Measurements from ENCODE around the gene MYL6B.
"Not testable (repeated sequence)": the region's sequence is repeated elsewhere in the genome, so short reads cannot be mapped to it uniquely, and the experiment has no call there.

The MYL6B gene

DNA sequence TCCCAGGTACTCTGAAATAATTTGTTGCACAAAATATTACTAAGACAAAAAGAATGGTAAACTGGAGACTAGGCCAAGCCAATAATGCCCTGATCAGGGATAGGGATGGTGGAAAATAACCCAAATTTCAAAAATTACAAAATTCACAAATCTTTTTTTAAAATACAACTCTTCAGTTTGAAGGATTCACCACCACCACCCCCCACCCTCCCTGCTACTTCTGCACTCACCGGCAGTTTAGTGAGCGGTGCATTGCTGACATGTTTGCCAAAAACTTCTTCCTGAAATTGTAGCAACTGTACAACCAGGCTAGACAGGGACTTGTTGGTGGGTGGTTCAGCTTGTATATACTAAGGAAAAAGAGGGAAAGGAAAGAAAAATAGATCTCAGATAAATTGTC, 34.6 kb downstream of the MYL6B start:
- no peak for DNase-seq

DNA sequence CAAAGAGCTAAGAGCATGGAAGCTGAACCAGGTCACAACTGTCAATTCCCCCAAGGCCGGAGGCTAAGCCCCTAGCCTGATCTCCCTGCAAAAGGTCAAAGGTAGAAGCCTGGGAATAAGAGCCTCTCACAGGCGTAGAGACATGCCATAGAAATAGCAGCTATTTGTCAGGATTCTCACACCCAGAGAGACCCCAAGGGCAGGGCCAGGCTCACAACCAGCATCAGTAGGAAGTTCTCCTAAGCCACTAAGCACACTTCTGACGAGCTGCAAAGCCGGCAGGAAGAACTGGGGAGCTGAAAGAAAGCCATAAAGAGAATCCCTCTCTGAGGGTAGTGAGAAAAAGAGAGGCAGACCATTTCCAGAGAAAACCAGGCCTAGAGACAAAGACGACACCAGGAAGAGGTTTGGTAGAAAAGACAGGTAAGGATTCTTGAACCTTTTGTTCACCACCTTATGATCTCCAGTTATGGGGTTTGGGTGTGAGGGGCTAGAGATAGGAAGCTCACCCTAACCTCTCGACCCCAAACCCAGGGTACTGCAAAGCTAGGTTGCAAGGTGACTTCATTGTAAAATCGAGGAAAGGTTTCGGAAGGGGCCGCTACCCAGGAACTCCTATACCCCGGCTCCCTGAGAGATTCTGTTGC, 35.9 kb downstream of the MYL6B start:
- DNase-seq, result no peak

DNA sequence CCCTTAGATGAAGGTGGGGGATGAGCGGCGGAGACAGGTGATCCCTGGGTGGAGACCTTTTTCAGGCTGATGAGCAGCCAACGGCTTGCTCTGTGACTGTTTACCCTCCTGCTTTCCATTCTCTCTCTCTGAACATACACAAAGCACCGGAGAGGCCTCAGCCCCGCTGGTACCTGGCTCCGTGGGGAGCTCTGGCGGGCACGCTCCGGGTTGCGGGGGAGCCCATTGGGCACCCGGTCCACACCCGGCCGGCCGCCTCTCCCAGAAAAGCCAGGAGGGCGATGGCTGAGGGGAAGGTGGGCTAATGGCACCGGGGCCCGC, 36.4 kb downstream of the MYL6B start:
- no peak for DNase-seq

DNA sequence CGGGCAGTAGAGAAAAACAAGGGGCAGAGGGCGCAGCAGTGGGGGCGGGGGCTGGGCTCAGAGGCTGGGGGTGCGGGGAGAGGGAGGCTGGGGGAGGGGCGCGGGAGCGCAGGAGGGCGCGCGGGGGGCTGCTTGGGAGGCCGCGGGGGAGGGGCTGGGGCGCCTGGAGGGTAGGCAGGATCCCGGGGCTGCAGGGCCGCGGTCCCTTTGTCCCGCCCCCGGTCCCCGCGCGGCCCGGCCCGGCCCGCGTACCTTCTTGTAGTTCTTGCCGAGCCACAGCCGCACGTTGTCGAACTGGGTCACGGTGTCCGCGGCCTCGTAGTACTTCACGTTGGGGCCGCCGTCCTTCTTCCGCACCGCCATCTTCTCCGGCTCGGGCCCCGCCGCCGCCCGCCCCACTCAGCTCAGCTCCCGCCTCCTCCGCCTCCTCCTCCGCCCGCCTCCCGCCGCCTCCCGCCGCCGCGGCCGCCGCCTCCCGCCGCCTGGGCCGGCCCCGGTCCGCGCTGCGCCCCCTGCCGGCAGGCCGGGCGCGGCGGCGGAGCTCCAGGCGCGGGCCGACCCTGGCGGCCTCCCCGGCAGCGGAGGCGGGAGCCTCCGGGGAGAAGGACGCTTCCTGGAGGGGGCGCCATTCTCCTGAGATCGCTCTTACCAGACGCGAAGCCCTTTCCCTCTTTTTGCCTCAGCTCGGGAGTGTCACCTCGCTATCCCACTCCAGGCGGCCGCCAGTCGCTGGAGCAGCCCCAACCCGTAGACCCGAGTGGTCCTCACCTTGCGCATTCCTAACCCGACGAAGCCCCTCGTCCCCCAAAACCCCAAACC, 36.9 kb downstream of the MYL6B start, which contains the start of gene SMARCC2:
Gene SMARCC2, minus strand, starts transcription at position 385 of the 819 bp plus-strand sequence. Its CDS starts 22 bp downstream, at position 363.
- peak; percentile 75 for DNase-seq

DNA sequence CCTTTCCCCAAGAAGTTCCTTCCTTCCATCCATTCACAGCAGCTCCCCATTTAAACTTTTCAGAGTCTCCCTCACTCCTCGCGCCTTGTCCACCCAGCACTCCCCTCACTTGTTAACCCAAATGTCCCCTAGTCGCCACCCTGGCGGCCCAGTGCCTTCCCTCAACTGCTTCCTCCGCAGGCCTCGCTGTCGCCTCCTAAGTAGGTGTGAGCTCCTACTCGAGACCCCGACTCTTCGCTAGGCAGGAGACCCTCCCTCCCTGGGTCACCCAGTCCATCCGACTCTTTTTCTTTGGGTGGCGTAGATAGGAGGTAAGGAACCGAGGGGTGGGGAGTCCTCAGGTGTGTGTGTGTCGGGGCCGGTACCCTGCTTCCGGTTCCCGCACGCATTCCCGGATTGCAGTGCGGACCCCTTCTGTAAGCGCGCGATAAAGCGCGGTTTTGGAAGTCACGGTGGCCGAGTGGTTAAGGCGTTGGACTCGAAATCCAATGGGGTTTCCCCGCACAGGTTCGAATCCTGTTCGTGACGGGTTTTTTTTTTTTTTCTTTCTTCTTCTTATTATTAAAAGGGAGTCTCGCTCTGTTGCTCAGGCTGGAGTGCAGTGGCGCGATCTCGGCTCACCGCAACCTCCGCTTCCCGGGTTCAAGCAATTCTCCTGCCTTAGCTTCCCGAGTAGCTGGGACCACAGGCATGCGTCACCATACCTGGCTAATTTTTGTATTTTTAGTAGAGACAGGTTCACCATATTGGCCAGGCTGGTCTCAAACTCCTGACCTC, 37.7 kb downstream of the MYL6B start:
- peak; percentile 86 for DNase-seq

DNA sequence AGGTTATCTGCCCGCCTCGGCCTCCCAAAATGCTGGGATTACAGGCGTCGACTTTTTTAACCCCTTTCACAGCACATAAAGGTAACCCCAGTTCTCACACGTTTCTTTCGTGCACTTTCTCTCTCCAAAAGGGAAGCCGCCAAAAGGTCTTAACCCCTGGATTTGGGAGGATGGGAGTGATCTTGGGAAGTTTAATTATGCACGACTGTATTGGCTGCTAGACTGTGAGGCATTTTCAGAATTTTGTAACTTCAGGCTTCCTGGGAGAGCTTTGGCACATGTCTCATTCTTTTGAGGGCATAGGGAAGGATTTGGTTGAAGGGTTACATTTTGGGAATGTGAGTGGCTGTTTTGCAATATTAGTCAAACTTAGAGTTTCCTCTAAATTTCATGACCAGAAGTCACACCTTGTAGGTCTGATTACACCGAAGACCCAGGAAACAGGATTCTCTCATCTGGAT, 38.3 kb downstream of the MYL6B start:
- no peak for DNase-seq

DNA sequence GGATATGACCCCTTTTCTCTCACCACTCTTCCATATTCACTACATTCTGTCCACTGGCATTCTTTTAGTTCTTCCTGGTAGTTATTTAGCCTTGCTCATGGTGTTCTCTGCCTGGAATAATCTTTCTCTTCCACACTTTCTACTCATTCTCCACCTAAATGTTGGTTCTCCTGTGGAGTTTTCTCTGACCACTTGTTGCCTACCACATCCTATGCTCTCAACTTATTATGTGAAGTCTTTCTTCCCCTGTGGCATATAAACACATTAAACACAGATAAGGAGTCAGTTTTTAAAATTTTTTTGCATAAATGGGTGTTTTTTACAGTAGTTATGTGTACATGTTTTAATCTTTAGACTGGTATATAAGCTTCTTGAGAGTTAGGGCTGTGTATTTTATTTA, 40.2 kb downstream of the MYL6B start:
- no peak for DNase-seq

DNA sequence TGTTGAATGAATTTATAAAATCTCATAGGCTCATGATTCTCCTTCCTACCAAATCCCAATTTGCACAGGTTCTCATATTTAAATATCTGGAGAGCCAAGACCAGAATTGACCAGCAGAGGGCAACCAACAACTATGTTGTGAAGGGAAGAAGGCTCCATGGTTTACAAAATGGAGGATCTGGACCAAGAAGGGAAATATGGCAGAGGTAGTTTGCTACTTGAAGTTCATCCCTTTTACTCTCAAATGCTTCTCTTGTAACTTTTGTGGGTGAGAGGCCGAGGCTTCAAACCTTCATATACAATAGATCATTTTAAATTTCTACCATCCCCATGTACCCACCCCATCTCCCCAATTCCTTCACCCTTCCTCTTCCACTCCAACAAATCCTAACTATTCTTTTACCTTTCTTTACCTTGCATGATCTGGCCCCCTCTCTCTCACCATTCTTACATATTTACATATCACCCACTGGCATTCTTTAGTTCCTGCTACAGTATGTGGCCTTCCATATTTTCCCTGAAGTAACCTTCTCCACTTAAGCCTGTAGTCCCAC, 40.7 kb downstream of the MYL6B start:
- DNase-seq, result peak; percentile 92

DNA sequence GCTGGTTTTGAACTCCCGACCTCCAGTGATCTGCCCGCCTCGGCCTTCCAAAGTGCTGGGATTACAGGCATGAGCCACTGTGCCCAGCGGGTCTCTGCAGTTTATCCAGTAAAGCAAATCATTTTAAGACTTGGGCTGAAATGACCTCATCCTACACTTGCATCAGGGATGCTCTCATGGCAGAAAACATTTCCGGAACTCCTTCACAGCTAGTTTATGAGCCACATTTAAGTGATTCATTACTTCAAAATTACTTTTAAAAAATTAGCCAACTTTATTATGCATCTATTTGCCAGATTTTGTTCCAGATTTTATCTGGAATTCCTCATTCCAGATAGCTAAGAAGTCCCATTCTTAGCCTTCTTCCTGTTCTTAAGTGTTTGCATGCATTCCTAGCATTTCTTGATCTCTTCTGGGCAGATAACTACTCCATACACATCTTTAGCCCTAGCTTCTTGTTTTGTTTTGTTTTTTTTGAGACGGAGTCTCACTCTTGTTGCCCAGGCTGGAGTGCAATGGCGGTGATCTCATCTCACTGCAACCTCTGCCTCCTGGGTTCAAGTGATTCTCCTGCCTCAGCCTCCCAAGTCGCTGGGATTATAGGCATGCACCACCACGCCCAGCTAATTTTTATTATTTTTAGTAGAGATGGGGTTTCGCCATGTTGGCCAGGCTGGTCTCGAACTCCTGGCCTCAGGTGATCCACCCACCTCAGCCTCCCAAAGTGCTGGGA, 44.6 kb downstream of the MYL6B start:
- not testable (repeated sequence) for DNase-seq

DNA sequence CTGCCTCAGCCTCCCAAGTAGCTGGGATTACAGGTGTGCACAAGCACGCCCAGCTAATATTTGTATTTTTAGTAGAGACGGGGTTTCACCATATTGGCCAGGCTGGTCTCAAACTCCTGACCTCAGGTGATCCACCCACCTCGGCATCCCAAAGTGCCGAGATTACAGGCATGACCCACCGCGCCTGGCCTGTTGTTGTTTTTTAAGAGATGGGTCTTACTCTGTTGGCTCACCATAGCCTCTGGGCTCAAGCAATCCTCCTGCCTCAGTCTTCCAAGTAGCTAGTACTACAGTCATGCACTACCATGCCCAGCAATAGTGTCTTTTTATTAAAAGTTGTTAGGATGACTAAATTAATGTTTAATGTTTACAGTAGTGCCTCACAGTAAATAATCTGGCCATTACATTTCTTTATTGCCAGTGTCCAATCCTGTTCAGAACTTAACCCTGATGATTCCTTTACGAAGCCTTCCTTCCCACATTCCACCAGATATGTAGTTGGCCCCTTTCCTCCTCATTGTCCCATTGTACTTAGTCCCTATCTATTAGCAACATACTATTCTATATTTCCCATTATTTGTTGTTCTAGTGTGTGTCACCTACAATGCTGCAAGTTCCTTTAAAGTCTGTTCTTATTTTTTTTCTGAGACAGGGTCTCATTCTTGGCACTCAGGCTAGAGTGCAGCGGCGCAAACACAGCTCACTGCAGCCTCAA, 45.7 kb downstream of the MYL6B start:
- DNase-seq, result no peak

DNA sequence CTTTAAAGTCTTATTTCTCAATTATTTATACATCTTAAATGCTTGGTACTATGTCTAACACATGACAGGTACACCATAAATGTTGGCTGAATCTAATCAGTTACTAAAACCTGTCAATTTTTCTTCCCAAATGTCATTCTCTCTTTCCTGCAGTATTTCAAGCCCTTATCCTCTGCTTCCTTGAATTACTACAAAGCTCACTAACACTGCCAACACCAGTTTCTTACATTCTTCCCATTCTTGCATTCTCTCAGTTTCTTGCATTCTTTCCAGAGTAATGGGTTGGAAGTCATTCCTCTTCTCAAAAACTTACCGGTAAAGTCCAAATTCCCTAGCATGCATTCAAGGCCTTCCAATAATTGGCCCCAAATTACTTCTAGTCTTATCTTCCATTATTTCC, 46.4 kb downstream of the MYL6B start:
- no peak for DNase-seq

DNA sequence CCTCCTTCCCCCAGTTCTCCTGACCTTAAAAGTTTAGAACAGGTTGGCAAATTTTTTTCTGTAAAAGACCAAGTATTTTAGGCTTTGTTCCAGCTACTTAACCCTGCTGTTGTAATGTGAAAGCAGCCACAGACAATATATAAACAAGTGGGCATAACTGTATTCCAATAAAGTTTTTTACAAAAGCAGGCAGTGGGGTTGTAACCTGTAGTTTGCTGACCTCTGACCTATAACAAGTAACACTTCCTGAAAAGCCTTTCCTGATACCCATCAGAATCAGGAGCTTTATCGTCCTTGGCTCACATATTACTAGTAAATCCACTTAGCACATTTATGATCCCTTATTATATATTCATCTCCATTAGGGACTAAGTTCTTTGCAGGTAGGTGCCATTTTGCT, 50.0 kb downstream of the MYL6B start:
- no peak for DNase-seq

DNA sequence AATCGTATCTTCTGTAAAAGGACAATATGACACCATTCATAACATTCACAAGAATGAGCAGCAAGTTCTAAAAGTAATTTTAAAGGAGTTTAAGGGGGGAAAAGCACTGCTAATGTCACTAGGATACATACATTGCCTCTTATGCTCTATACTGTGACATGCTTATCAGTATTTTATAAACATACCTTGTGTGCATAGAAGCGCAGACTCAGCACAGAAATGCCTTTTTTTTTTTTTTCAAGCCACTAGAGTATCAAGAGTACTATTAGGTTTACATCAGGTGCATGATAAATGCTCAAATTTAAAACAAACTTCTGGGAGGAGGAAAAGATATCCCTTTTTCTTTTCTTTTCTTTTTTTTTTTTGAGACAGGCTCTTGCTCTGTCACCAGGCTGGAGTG, 50.5 kb downstream of the MYL6B start:
- DNase-seq, result no peak

DNA sequence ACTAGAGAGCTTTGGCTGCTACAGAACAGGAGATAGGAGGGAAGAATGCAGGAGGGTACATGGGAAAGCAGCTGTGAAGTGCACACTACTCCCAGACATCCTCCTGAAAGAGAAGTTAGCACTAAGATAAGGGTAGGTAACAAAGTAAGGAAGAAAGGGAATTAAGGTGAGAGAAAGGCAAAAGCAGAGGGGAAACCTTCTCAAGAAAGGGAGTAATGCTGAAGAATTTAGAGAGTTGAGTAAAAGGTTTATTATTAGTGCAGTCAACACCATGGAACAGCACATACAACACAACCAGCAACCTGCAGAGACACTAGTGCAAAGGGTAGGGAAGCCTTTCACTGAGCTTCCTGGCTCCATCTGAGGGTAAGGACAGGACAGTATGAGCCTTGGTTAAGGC, 51.9 kb downstream of the MYL6B start:
- DNase-seq, result no peak

DNA sequence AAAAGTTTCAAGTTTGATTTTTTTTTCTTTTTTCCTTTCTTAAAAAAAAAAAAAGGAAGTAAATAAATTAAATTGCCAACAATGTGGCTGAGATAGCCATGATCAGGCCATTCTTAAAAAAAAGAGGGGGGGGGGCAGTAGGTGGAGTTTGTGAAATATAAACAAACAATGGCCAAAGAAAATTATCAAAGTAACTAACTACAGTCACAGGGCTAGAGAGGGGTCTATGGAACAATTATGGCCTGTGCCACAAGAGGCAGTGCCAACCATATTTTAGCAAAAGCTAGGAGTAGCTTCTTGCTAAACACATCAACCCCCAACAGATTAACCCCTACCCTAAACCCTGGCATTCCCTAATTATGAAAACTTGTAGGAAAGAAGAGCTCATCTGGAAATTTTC, 53.1 kb downstream of the MYL6B start:
- no peak for DNase-seq

DNA sequence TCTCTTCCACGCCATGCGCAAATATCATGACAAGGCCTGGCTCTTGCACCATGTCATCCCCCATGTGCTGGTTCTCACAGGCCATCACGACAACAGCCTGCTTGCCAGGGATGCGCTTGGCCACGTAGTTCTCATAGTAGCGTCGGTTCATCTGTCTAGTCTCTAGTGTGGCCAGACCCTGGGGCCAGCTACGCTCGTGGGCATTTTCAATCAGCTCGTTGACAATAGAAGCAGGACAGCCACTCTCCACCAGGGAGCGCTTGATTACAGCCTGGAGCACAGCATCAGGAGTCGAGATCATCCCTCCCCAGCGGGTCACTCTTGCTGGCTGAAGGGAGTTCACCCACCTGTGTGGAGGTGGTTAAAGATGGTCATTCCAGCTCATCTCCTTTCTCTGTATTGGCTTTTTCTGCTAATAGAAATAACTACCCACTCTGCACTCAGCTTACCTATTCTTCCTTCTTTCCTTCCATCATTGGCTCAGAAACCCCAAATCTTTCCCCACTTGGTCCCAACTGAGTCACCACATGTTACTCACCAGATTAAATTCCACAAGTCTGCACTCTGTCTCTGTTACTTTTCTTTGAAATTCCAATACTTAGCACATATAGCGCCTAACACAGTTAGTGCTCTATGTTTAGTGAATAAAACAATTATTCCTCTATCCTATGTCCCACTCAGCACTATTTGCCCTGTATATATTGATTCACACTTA, 54.2 kb downstream of the MYL6B start:
- DNase-seq, result no peak
